Measurements from ENCODE around the gene MED12. TPM values are rescaled to one million over a fixed set of nuclear protein-coding genes. Genes with fewer than 3 reads are reported as not detected.

The MED12 gene
- total RNA-seq, 1 donor from 2014 or later: 14.0 TPM

DNA sequence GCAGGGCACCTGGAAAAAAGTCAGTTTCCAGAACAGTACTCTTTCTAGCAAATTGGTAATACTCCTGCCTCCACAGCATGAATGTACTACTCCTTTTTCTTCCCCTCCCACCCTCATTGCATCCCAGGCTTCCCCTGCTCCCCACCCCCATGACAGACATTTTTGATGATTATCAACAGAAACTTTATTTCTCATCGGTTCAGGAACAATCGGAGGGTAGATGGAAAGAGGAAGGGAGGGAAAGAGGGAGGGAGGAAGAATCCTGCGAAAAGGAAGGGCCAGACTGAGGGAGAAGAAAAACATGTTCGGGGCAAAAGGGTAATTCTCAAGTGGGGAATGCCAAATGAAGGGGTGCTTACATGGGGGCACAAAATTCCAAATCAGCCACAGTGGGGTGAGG lies 11.2 kb upstream of the MED12 start:
- no peak for DNase-seq (ENCODE audit: low spot score)

DNA sequence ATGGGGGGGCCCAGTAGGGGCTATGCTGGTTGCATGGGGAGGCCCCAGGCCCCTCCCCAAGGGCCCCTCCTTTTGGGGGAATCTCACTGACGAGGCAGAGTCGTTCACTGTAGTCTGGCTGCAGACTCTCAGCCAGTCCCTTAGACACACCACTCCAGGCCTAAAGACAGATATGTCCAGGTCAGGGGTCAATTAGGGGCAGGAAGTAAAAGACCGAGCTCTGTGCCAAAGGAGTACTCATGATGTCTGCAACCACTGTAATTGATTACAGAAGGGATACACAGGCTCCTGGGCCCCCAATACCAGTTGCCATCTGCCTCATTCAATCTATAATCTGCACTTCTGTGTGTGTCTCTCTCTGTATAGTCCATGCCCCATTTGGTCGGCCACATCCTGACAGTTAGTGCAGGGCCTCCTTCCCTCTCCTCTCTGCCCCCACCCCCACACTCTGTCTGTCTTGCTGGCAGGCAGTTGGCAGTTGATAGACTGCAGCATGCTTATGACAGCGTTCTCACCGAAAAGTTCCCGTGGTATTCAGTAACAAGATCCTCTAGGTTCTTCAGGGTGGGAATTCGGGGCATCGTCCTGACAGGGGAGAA lies 10.5 kb upstream of the MED12 start:
- DNase-seq (ENCODE audit: low spot score): peak; percentile 17

DNA sequence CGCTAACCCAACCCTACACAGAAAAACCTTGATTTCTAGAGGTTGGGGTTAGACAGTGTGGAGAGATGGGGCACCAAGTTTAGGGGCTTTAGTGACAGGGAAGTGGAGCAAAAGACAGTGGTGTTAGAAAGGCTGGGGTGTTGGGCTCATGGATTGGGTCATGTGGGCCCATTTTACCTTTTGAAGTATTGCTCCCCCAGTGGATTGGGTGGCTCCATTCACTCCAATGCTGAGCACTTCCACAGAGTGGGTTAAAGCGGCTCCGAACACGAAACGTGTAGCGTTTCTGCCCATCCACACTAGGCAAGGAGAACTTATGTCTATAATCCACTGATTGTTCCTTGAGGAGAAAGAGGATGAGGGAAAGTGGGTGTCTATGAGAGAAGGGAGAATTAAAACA lies 9.3 kb upstream of the MED12 start:
- no peak for DNase-seq (ENCODE audit: low spot score)

DNA sequence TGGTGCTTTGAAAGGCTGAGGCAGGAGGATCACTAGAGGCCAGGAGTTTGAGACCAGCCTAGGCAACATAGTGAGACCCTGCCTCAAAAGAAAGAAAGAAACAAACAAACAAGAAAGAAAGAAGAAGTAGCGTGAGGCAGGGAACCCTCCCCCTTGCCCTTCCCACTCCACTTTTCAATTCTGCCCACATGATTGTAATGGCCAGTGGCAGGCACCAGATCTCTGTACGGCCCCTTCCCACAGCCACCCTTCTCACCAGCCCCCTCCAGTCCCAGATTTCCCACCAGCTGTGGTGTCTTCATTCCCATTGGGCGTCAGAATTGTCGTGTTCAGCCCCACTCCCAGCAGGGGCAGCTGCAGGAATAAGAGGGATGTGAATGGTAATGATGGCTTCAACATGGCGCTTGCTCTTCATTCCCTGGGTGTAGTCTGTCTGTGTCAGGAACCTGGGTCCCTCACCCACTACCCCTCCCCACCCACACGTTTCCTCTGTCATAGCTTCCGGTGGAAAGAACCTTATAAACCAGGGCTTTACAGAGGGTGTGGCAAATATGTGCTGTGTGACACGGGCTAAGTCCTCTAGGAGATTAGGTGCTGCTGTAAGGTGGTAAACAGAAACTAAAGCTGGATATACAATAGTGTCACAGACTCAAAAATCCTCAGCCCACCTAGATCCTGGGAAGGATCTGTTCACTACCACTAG lies 7.1 kb upstream of the MED12 start, which contains the start of gene IL2RG:
TSS of gene IL2RG (minus strand) at position 437 of the 703 bp plus-strand sequence. CDS start at position 399, 38 bp downstream.
- no peak for DNase-seq (ENCODE audit: low spot score)

DNA sequence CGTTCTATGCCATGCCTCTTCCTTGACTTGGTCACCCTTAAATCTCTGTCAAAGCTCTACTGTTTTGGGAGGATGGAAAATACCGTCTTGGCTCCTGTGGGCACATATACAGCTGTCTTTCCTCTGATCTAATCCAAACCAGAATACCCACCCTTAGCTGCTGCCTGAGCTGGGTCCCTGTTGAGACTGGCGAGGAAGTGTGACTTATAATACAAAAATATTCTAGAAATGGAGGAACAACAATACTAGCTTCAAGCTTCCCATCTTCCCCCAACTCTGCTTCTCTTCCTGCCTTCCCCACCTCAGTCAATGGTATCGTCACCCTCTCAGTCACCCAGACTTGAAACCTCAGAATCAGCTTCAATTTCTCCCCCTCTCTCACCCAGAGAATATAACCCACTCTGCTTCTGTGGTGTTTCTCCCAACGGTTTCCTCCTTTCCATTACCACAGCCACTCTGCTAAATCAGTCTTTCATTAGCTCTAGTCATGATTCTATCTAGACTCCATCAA lies 6.4 kb upstream of the MED12 start:
- DNase-seq (ENCODE audit: low spot score): no peak

DNA sequence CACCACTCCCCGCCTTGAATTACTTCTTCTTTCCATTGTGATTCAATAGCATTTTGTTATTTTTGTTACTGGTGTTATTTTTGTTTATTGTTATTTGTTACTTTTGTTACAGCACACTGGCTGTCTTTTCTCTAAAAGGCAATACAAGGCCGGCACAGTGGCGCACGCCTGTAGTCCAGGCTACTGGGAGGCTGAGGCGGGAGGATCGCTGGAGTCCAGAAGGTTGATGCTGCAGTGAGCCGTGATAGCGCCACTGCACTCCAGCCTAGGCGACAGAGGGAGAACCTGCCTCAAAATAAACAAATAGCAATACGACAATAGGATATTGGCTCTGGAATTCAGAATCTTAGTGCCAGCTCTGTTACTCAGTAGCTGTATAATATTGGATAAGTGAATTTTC lies 1.0 kb upstream of the MED12 start:
- no peak for DNase-seq (ENCODE audit: low spot score)

DNA sequence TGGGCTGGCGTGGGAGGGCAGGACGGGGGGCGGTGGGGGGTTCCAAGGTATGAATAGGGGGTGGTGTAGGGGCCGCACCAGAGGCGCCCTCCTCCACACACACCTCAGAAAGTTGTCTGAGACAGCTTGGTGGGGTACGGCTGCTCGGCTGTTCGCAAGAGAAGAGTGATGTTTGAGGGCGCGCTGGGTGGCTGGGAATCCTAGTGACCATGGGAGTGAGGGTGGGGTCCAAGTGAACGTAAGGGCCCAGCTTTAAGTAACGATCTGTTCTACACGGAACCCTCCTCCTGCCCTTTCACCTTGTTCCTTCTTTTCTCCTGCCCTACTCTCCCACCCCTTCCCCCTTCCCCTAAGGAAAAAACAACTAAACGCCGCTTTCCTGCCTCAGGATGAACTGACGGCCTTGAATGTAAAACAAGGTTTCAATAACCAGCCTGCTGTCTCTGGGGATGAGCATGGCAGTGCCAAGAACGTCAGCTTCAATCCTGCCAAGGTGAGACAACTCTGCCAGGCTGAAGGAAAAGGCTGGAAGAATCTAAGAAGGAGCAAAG lies 664 bp downstream of the MED12 start:
- no peak for DNase-seq (ENCODE audit: low spot score)

DNA sequence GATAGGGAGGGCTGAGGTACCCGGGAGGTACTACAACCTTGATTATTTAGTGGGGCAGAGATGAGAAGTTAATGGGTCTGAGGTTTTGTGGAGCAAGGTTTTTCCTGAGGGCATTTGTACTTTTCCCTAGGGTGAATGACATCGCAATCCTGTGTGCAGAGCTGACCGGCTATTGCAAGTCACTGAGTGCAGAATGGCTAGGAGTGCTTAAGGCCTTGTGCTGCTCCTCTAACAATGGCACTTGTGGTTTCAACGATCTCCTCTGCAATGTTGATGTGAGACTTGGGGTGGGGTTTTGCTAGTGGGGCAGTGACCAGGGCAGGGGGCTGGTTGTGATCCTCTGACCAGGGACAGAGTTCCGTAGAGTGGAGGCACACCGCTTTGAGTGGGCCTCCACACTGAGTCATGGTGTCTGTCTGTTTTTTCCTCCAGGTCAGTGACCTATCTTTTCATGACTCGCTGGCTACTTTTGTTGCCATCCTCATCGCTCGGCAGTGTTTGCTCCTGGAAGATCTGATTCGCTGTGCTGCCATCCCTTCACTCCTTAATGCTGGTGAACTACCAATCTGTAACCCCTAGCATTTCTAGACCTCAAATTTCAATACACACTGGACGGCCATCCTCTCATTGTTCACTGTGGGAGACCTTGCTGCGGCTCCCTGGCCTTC lies 9.9 kb downstream of the MED12 start:
- DNase-seq (ENCODE audit: low spot score): no peak

DNA sequence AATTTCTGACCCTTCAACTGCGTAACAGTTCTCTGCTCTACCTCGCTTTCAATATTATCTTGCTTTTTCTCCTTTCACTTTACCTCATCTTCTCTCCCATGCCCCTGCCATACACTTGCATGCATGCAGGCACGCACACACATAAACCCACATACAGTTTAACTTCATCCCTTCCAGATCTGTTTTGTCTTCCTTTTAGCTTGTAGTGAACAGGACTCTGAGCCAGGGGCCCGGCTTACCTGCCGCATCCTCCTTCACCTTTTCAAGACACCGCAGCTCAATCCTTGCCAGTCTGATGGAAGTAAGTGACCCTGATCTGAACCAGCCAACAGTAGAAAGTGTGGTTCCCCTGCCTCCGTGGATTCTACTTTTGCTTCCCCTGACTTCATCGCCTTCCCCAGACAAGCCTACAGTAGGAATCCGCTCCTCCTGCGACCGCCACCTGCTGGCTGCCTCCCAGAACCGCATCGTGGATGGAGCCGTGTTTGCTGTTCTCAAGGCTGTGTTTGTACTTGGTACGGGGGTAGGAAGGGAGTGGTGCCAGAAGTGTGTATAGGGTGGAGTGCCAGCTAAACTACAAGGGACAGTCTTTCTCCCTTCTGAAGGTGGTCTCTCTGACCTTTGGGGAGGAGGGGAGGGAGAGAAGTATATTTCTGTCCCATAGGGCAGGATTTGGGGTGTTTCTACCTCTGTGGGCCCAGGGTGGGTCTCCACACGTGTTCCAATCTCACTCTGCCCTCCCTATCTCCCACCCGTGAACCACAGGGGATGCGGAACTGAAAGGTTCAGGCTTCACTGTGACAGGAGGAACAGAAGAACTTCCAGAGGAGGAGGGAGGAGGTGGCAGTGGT lies 10.7 kb downstream of the MED12 start:
- peak; percentile 50 for DNase-seq (ENCODE audit: low spot score)

DNA sequence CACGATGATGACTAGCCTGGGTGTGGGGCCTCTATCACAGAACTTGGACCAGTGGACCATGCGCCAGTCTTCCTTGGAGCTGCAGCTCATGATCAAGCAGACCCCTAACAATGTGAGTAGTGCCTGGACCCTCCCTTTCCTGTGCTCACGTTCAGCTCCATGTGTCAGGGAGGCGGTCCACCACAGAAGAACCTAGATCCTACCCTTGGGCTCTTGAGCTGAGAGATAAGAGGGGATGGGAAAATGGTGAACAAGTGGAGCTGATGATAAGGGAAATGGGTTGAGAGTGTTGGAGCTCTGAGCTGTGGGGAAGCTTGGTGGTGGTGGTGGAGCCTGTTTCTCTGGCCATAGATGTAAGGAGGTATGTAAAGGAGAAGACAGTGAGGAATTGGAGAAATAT lies 13.1 kb downstream of the MED12 start:
- DNase-seq (ENCODE audit: low spot score): no peak

DNA sequence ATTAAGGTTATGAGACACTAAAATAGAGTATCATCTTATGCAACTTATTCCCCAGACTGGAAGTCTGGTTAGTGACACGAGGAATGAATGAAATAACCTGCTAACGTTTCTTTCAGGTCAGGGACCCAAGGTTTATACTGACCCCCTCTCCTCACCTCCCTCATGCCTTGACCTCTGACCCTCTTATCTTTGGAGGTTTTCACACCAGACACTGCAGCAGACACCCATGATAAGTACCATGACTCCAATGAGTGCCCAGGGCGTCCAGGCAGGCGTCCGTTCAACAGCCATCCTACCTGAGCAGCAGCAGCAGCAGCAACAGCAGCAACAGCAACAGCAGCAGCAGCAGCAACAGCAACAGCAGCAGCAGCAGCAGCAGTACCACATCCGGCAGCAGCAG lies 22.0 kb downstream of the MED12 start:
- DNase-seq (ENCODE audit: low spot score): no peak

DNA sequence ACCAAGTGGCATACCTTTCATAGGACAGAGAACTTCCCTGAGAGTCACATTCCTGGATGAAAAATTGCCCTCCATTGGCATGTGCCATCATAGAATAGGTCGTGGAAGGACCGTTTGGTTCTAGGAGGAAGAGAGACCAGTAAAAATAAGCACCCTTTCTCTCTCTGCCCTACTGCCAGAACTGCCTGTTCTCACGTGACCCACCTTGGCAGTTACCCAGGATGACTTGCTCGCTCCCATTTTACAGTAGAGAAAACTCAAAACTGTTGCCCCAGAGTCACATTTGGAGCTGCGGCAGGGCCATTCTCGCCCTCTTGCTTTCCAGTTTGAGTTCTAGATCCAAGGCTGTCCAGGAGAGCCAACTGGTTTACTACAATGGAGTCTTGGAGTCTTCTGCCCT lies 25.1 kb downstream of the MED12 start:
- no peak for DNase-seq (ENCODE audit: low spot score)

DNA sequence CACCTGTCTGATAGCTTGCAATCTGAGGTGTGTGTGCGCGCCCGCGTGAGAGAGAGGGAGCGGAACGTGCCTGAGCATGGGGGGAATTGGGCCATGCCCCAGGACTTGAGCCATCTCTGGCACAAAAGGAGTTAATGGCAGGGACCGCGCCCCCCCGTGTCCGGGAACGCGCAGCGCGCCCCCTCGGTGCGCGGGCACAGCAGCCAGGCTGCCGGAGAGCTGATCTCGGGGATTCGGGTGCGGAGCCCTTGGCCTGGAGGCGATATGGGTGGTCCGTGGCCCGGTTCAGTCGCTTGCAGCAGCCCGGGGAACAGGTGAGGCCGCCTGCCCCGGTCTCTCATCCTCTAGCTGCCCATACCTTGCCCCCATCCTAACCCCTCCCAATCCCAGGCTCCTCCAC lies 26.3 kb downstream of the MED12 start, which contains the start of gene NLGN3:
TSS of gene NLGN3 (plus strand) at position 191 of the 400 bp plus-strand sequence. CDS start 2,909 bp downstream, outside the sequence.
- DNase-seq (ENCODE audit: low spot score): no peak

DNA sequence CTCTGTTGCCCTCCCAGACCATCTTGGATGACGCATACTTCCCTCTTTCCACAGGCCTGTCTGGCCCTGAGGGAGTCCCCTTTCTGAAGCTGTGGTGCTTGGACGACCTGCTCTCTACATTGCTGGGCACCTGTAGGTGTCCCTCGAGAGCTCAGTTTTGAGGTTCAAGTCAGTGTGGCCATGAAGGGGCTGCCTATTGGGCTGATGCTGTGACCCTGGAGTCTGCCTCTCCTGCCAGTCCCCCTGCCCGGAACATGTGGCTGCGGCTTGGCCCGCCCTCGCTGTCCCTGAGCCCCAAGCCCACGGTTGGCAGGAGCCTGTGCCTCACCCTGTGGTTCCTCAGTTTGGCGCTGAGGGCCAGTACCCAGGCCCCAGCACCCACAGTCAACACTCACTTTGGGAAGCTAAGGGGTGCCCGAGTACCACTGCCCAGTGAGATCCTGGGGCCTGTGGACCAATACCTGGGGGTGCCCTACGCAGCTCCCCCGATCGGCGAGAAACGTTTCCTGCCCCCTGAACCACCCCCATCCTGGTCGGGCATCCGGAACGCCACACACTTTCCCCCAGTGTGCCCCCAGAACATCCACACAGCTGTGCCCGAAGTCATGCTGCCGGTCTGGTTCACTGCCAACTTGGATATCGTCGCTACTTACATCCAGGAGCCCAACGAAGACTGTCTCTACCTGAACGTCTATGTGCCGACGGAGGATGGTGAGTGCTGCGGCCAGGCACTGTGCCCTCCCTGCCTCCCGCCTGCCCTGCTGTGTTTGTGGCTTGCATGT lies 29.3 kb downstream of the MED12 start:
- no peak for DNase-seq (ENCODE audit: low spot score)

DNA sequence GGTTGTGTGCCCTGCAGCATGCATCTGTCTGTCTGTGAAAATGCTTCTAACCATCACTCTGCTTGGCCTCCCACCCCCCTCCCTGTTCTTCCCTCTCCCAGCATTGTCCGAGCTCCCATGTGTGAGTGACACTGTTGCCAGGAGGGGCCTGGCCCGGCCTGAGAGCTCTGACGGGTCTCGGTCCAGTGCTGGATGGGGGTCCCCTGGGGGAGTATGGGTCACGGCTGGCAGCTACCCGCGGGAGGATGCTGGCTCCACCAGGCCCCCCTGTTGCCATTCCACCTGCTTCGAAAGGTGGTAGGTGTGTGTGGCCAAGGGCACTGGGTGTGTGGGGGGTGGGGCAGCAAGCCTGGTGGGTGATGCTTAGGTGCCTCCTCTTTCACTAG lies 29.9 kb downstream of the MED12 start:
- no peak for DNase-seq (ENCODE audit: low spot score)

DNA sequence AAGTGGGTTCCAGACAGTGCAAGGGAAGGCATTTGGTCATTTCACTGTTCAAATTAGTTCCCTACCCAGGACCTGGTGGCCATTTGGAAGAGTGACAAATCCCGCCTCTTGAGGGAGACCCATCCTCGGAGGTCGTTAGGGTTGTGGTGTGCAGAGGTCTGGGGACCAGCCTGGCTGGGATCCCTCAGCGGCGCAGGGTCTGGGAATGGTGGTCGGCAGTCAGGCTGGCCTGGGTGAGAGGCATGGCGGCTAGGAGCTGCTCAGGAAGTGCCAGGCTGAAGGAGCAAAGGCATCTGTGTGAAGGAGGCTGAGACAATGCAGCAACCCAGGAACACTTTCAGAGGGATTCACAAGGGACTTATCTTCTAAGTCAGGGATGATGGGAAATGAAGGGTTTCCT lies 33.0 kb downstream of the MED12 start:
- no peak for DNase-seq (ENCODE audit: low spot score)

DNA sequence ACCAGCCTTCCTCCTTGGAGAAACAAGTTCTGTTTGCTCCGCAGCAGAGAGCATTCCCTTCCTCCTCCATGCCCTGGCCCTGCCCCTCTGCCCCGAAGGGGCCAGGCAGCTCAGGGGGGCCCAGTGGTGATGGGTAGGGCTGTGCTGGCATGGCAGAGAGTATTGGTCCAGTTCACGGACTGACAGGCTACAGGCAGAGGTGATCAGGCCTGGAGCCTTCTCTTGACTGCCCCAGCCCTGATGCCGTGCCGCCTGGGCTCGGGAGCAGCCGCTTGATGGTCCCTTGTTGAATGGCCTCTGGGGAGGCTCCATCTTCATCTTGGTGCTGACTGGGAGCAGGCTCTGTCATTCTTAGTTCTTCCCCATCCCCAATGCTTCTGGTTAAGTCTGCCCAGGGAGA lies 35.8 kb downstream of the MED12 start:
- no peak for DNase-seq (ENCODE audit: low spot score)

DNA sequence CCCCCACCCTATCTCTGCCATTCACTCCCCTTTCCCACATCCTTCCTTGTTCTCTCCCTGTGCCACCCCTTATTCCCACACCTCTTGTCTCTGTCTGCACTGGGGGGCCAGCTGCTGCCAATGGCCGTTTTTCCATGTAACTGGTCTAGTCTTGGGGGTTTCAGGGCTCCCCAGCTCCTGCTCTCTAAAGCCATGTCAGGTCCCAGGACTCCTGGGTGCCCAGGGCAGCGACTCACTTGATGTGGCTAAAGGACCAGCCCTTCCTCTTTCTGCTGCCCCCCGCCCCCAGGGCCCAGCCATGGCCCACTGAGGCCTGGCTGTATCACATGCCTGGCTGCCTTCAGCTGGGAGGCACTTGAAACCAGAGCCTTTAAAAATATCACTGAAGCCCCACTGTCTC lies 36.2 kb downstream of the MED12 start:
- DNase-seq (ENCODE audit: low spot score): no peak

DNA sequence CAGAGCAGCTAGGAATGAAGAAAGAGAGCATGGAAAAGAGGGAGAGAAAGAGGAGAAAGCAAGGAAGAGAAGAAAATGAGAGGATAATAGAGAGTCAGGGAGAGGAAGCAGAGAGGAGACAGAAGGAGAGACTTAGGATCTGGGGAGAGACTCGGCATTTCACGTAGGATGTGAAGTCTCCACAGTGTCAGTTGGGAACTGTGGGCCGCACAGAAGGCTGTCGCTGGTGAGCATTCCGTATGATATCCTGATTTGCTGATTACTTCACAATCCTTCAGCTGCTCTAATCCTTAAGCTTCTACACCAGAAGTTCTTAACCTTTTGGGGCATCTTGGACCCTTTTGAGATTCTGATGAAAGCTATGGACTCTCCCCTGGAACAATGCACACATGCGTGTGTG lies 40.2 kb downstream of the MED12 start:
- DNase-seq (ENCODE audit: low spot score): no peak

DNA sequence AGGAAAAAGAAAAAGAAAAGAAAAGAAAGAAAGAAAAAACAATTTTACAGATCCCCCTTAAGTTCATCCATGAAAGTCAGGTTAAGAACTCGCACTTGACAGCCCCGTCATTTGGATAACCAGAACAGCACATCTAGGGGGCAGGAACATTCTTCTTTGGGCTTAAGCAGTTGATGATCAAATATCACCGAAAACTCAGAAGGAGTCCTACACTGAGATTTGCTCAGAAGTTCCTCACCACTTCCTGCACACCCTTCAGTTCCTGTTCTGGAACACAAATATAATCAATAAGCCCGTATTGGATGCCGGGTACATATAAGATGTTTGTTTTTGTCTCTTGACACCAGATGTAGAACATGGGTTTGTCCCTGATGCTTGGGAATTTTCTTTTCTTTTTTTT lies 40.9 kb downstream of the MED12 start:
- DNase-seq (ENCODE audit: low spot score): no peak

DNA sequence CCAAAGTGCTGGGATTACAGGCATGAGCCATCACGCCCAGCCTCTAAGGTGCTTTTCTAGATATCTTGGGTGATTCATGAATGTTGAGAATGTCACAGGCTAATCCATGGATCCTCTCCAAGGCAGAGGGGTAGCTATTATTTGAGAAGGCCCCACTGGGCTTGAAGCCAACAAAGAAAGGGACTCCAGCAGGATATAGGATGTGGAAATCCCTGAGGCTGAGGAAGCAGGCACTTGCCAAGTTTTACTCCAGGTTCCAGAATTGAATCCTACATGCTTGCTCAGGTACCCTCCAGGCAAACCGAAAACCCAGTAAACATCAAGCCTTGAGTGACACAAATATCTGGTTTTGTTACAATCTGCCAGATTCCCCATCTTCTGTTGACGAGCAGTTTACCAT lies 42.1 kb downstream of the MED12 start:
- DNase-seq (ENCODE audit: low spot score): no peak
